ENCODE results near the gene HTR3A.
"Not testable (repeated sequence)": the region's sequence is repeated elsewhere in the genome, so short reads cannot be mapped to it uniquely, and the experiment has no call there.

HTR3A gene

GRCh38 chr11:113974741-113975470 lies at the start of gene HTR3A:
HTR3A (plus strand) TSS chr11:113975108; CDS start chr11:113975326, 218 bp downstream.
- DNase-seq (ENCODE audit: low read depth in 2 of 2), result no peak

GRCh38 chr11:113926273-113927197 lies 48.4 kb upstream of the HTR3A start:
- no peak for DNase-seq (ENCODE audit: low read depth in 2 of 2)

- no peak for DNase-seq (ENCODE audit: low read depth in 2 of 2)
Measured at GRCh38 chr11:113928311-113928710, 46.6 kb upstream of the HTR3A start.

- no peak for DNase-seq (ENCODE audit: low read depth in 2 of 2)
Measured at GRCh38 chr11:113932788-113933187, 42.1 kb upstream of the HTR3A start.

- DNase-seq (ENCODE audit: low read depth in 2 of 2), result not testable (repeated sequence)
Measured at GRCh38 chr11:113934193-113934592, 40.7 kb upstream of the HTR3A start.

- no peak for DNase-seq (ENCODE audit: low read depth in 2 of 2)
Measured at GRCh38 chr11:113934761-113935160, 40.1 kb upstream of the HTR3A start.

GRCh38 chr11:113935858-113936257 lies 39.0 kb upstream of the HTR3A start:
- no peak for DNase-seq (ENCODE audit: low read depth in 2 of 2)

GRCh38 chr11:113937918-113938317 lies 37.0 kb upstream of the HTR3A start:
- no peak for DNase-seq (ENCODE audit: low read depth in 2 of 2)

- no peak for DNase-seq (ENCODE audit: low read depth in 2 of 2)
Measured at GRCh38 chr11:113942256-113942655, 32.7 kb upstream of the HTR3A start.

GRCh38 chr11:113946162-113946561 lies 28.7 kb upstream of the HTR3A start:
- DNase-seq (ENCODE audit: low read depth in 2 of 2), result not testable (repeated sequence)

GRCh38 chr11:113947994-113948393 lies 26.9 kb upstream of the HTR3A start:
- no peak for DNase-seq (ENCODE audit: low read depth in 2 of 2)

- no peak for DNase-seq (ENCODE audit: low read depth in 2 of 2)
Measured at GRCh38 chr11:113949891-113950290, 25.0 kb upstream of the HTR3A start.

GRCh38 chr11:113951537-113951936 lies 23.4 kb upstream of the HTR3A start:
- DNase-seq (ENCODE audit: low read depth in 2 of 2), result no peak

GRCh38 chr11:113952070-113952469 lies 22.8 kb upstream of the HTR3A start:
- DNase-seq (ENCODE audit: low read depth in 2 of 2), result no peak

GRCh38 chr11:113952588-113952987 lies 22.3 kb upstream of the HTR3A start:
- DNase-seq (ENCODE audit: low read depth in 2 of 2), result no peak

- no peak for DNase-seq (ENCODE audit: low read depth in 2 of 2)
Measured at GRCh38 chr11:113954235-113954634, 20.7 kb upstream of the HTR3A start.

GRCh38 chr11:113956986-113957385 lies 17.9 kb upstream of the HTR3A start:
- no peak for DNase-seq (ENCODE audit: low read depth in 2 of 2)

- no peak for DNase-seq (ENCODE audit: low read depth in 2 of 2)
Measured at GRCh38 chr11:113960702-113961330, 14.1 kb upstream of the HTR3A start.

- no peak for DNase-seq (ENCODE audit: low read depth in 2 of 2)
Measured at GRCh38 chr11:113967361-113967760, 7.5 kb upstream of the HTR3A start.

- DNase-seq (ENCODE audit: low read depth in 2 of 2), result no peak
Measured at GRCh38 chr11:113971506-113972195, 3.3 kb upstream of the HTR3A start.

GRCh38 chr11:113977071-113977490 lies 2.2 kb downstream of the HTR3A start:
- no peak for DNase-seq (ENCODE audit: low read depth in 2 of 2)

GRCh38 chr11:113977701-113978100 lies 2.8 kb downstream of the HTR3A start:
- DNase-seq (ENCODE audit: low read depth in 2 of 2), result no peak

Data from stimulated activated CD4-positive, alpha-beta T cell treated with anti-CD3 and anti-CD28 coated beads, Interleukin-4, amount 100 ng/mL, for 48 hours (primary cell).